ENCODE measurements around the gene HPGDS.
"Not testable (repeated sequence)": the region's sequence is repeated elsewhere in the genome, so short reads cannot be mapped to it uniquely, and the experiment has no call there.

Gene HPGDS

GRCh38 chr4:94325835-94326234, 16.8 kb downstream of the HPGDS start:
- DNase-seq (ENCODE audit: low read depth), result no peak

- not testable (repeated sequence) for DNase-seq (ENCODE audit: low read depth)
Observed at GRCh38 chr4:94319927-94320326, 22.7 kb downstream of the HPGDS start.

GRCh38 chr4:94307231-94307871, 35.3 kb downstream of the HPGDS start:
- DNase-seq (ENCODE audit: low read depth), result no peak

GRCh38 chr4:94306713-94307112, 35.9 kb downstream of the HPGDS start:
- no peak for DNase-seq (ENCODE audit: low read depth)

GRCh38 chr4:94305466-94306225, 37.0 kb downstream of the HPGDS start:
- no peak for DNase-seq (ENCODE audit: low read depth)

- peak; percentile 23 for DNase-seq (ENCODE audit: low read depth)
Observed at GRCh38 chr4:94304365-94304971, 38.2 kb downstream of the HPGDS start.

GRCh38 chr4:94302191-94302590, 40.4 kb downstream of the HPGDS start:
- no peak for DNase-seq (ENCODE audit: low read depth)

GRCh38 chr4:94298725-94299252, 43.8 kb downstream of the HPGDS start:
- no peak for DNase-seq (ENCODE audit: low read depth)

- not testable (repeated sequence) for DNase-seq (ENCODE audit: low read depth)
Observed at GRCh38 chr4:94295473-94295872, 47.2 kb downstream of the HPGDS start.

- not testable (repeated sequence) for DNase-seq (ENCODE audit: low read depth)
Observed at GRCh38 chr4:94293981-94294380, 48.7 kb downstream of the HPGDS start.

- DNase-seq (ENCODE audit: low read depth), result no peak
Observed at GRCh38 chr4:94290245-94290644, 52.4 kb downstream of the HPGDS start.

- DNase-seq (ENCODE audit: low read depth), result no peak
Observed at GRCh38 chr4:94285666-94286065, 57.0 kb downstream of the HPGDS start.

GRCh38 chr4:94284889-94285288, 57.7 kb downstream of the HPGDS start:
- DNase-seq (ENCODE audit: low read depth), result no peak

- no peak for DNase-seq (ENCODE audit: low read depth)
Observed at GRCh38 chr4:94278781-94279180, 63.9 kb downstream of the HPGDS start.

- DNase-seq (ENCODE audit: low read depth), result no peak
Observed at GRCh38 chr4:94277534-94277933, 65.1 kb downstream of the HPGDS start.

GRCh38 chr4:94276204-94276603, 66.4 kb downstream of the HPGDS start:
- no peak for DNase-seq (ENCODE audit: low read depth)

GRCh38 chr4:94274912-94275311, 67.7 kb downstream of the HPGDS start:
- DNase-seq (ENCODE audit: low read depth), result no peak

GRCh38 chr4:94271248-94271647, 71.4 kb downstream of the HPGDS start:
- no peak for DNase-seq (ENCODE audit: low read depth)

GRCh38 chr4:94267037-94267436, 75.6 kb downstream of the HPGDS start:
- DNase-seq (ENCODE audit: low read depth), result no peak

GRCh38 chr4:94262163-94263016, 80.2 kb downstream of the HPGDS start:
- DNase-seq (ENCODE audit: low read depth), result no peak

GRCh38 chr4:94256828-94257227, 85.8 kb downstream of the HPGDS start:
- peak; percentile 0 for DNase-seq (ENCODE audit: low read depth)

GRCh38 chr4:94256144-94256783, 86.4 kb downstream of the HPGDS start:
- no peak for DNase-seq (ENCODE audit: low read depth)
